SHP77 (cell line): ENCODE measurements around the gene CABLES2.

ENCODE experiments used
- DNase-seq, 2 experiments: peaks; one replicate each; lab custom pipeline; 2025; lab: John Stamatoyannopoulos, UW

CABLES2 gene

DNA sequence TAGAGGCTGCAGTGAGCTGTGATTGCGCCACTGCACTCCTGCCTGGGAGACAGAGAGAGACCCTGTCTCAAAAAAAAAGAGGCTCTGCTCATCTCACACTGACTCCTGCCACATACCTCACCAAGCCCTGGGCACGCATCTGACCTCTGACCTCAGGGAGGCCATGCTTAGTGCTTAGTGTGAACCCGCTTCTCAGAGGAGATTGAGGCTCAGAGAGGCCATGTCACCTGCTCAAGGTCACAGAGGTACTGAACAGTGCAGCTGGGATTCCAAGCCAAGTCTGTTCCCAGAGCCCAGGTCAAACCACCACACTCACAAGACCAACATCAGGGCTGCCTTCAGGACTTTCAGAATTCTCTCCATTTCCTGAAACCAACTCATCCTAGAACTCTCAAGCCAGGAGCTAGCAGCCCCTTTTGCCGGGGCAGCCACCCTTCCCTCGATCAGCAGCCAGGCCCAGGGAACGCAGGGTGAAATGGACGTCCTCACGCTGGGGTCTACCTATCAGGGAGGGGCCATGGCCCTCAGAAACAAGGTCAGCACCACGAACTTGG, 2.9 kb downstream of the CABLES2 start:
- no peak for DNase-seq

DNA sequence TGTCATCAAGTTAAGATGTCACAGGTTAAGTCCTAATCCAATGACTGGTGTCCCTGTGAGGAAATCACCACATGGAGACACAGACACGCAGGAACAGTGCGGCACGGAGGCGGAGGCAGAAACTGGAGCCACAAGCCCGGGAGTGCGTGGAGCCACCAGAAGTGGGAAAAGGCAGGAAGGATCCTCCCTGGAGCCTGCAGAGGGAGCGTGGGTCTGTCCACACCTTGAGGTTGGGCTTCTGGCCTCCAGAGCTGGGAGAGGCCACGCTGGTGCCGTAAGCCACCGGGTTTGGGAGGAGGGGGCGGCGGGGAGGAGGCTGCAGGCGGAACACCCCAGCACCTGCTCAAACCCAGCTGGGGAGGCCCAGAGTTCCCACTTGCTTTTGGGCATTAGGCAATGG, 3.8 kb downstream of the CABLES2 start:
- no peak for DNase-seq

DNA sequence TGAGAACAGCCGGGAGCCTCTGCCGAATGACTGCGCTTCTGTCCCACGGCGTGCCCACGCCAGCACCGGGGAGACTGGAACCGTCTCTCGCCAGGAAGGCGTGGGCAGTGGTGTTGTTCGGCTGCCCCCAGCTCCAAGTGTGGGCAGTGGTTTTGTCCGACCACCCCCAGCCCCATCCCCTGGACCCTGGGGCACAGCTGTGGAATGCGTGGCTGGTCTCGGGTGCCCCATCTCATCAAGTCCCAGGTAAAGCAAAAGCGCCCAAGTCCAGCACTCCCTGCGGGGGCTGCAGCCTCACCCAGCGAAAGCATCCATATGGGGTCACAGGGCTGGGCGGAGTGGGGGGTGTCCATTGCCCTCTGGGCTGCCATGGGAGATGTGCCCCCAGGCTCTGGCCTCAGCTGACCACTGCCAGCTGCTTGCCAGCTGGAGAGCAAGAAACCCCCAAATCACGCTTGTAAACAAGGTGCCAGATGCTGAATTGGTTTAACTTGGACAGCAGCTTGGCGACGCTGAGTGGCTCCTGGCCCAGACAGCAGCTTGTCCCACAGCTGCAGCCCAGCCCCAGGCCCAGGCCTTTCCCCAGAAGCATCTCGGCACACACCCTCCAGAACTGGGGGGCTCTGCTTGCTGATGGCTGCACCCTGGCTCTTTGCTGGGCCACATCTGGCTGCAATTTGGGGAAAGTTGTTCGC, 4.5 kb downstream of the CABLES2 start:
- DNase-seq: no peak

DNA sequence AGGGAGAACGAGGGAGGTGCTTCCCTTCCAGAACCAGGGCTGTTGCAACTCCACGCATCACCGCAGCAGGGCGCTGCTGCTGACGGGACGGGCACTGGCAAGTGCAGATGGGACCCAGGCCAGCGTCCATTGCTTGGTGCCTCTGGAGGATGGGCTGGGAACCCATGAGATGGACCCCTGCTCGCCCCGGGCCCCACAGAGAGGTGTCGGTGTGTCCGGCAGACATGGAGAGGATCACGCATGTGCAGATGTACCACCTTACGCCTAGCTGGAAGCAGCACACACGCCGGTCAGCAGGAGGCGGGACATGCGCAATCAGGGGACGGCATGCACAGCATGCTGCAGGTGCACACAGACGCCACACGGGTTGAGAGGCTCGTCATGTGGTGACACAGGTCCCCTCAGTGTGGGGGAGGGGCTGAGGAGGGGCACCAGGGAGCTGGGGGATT, 5.7 kb downstream of the CABLES2 start:
- no peak for DNase-seq

DNA sequence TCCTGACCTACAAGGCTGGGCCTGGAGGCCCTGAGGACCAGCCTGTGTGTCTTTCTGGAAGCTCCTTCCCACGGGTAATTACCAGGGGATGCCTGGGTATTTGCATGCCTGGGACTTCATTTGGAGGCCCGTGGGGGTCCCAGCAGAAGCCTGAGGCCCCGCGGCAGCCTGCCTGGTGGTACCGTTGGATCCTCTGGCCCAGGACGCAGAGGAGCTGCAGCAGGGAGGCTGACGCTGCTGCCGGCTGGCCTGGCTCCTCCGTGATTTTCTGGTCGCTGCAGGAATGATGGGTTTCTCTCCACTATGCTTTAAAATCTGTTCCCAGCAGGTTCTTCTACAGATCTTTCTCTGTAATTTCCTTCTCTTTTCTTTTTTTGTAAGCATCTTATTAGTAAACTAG, 6.5 kb downstream of the CABLES2 start:
- no peak for DNase-seq

DNA sequence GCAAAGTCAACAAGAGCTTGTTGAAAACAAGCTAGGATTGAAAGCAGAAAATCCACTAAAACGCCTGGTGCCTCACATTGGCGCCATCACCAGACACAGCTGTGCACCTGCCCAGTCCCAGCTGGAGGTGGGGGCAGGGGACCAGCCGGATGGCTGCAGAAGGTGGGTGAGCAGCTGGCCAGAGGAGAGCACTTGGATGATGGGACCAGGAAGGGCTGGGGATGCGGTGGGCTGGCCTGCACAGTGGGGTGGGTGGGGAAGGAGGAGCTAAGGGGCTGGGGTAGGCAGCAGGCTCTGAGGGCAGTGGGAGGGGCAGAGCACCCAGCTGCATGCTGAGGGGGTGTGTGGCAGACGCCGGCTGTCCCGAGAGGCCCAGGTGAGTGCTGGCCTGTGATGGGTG, 7.1 kb downstream of the CABLES2 start:
- DNase-seq: peak; percentile 85 to 92

DNA sequence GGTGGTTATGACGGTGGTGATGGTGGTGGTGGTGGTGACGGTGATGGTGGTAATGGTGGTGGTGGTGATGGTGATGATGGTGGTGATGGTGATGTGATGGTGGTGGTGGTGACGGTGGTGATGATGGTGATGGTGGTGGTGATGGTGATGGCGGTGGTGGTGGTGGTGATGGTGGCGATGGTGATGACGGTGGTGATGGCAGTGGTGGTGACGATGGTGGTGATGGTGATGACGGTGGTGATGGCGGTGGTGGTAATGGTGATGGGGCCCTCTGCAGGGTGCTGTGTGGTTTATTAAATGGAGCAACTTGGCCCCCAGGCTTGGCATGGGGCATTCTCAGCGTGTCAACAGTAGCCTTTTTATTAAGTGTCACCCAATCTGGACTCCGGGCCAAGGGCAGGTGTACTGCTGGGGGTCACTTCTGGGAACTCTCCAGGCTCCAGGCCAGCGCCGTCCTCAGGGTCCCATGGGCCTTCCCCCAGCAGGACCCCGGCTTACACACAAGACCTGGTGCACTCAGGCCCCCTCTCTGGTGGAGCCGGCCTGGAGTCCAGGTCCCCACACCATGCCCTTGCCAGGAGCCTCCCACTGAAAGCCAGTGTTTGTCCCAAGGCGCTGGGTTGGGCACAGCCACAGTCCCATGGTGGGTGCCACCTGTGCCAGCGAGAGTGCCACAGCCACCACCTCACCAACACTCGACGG, 8.8 kb downstream of the CABLES2 start:
- no peak for DNase-seq

DNA sequence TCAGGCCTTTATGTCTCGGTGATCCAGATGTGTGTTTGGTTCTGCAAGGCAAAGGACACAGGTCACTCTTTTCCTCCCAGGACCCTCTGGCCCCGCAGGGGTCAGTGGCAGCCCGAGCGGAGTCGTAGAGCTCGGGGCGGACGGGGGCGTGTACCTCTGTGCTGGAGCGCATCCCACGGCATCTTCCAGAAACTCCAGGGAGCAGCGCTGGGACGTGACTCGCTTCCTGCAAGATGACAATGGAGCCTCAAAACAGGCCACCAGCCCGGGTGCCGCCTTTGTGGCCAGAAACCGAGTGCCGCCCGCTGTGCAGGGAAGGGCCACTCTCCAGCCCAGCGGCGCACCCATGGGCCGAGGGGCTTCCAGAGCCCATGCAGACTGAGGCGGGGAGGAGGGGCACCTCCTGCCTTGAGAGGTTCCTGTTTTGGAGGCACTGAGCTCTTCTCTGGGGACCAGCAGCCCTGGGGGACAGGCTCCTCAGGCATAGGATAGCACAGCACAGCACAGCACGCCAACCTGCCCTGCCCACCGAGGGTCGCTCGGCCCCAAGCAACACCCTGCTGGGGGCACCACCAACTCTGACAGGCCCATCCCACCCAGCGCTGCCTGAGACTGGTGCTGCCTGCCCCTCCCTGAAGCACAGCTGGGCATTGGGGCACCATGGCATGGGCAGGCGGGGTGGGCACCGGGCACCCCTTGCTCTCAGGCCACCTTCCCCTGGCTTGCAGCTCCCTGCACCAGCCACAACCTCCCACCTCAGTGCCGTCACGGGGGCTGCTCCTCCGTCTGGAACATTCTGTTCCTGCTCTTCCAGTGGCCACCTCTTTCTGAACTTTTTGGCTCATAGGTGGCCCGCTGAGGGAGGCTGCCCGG, 10.5 kb downstream of the CABLES2 start:
- DNase-seq: no peak

DNA sequence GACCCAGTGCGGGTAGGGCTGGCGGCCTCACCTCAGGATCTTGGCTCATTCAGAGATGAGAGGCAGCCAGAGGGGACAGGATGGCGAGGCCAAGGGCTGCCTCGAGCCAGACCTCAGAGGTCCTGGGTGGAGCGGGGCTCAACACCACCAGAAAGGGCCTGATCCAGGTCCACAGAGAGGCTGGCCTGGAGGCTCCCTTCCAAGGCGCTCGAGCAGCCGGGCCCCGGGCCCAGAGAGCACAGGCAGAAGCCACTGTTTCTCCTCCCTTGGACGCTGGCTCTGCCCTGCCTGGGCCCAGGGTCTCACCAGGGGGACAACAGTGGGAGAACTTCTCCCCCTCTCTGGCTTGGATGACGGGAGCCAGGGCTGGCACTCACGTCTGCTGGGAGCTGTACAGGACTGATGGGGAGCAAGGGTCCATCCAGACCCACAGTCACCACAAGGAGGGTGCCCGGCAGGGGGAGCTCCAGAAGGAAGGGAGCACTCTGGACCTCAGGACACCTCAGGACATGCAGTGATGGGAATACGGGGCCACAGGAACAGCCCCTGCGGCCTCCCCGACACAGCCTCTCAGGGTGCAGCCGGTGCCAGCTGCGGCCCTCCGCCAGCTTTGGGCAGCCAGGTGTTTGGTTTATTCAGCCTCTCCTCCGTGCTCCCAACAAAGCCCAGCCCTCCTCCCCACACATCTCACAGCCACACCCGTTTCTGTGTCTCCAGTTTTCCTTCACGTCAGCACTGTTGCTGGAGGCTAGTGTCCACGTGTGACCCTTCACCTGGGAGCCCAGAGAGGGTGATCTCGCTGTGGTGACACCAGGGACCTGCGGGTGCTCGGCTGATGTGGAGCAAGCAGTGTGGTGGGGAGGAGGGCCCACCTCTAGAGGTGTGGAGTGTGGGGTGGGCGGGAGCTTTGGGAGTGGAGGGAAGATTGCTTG, 11.5 kb downstream of the CABLES2 start:
- no peak for DNase-seq

DNA sequence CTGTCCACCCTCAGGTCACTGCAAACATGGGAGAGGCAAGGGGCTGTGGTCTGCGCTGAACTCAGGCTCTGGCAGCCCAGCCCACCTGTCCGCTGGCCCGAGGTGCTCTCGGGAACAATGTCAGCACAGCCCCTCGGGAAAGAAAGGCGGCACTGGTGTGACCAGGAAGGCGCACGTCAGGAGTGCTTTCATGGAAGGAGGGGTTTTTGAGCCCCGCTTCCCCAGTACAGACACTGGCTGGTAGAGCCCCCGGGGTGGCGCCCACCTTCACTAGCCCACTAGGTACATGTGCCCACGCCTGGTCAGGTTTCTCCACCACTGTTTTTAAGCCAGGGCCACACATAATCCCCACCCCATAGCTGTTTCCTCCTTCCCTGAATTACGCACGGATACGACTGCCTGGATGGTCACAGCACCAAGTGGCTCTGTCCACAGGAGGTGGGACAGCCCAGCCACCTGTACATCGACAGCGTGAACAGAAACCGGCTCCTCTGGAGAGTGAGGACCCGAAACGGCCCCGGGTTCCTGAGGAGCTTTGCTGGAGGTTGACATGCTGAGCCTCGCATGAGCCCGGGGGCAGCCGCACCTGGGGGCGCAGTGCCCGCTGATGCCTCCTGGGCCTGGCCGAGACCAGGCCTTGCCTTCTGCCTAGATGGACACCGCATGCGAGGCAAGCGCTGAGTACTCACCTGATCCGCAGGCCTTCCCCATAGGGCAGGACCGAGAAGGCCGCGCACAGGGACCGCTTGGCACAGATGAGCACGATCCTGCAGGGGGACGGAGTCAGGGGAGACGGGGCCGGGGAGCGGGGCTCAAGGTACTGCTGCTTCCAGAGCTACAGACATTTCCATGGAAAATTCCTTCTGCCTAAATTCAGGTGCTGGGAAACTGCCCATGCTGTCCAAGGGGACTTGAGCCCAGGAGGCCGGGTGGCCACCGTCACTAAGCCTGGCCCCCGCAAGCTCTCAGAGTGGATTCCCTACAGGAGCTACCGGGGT, 12.5 kb downstream of the CABLES2 start:
- no peak for DNase-seq

DNA sequence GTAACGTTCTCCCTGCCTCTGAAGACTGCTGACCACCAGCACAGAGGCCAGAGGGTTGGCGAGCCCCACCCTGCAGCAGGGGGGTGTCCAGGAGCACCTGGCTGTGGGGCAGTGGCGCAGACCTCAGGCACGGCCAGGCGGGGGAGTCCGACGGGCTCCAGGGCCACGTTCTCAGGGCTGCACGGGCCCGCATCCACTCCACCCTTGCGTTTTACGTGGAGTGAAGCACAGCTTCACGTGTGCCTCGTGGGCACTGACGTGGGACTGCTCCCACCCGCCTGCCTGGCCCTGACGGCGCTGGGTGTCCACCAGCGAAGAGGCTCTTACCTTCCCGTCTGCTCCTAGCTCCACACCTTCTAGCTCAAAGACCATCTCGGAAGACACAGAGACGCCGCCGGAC, 13.3 kb downstream of the CABLES2 start:
- DNase-seq: no peak

DNA sequence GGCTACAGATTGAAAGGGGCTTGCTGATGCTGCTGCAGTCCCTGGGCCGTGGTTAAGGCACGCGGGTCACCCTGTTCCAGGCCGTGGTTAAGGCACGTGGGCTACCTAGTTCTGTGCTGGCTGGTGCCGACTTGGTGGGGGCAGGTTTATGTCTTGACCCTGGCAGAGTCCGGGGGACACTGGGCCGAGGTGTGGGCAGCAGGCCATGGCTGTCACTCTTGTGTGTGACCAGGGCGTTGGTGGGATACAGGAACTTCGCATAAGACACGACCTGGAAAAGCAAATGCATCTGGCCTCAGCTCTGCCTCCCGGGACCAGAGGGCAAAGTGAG, 13.8 kb downstream of the CABLES2 start:
- no peak for DNase-seq

DNA sequence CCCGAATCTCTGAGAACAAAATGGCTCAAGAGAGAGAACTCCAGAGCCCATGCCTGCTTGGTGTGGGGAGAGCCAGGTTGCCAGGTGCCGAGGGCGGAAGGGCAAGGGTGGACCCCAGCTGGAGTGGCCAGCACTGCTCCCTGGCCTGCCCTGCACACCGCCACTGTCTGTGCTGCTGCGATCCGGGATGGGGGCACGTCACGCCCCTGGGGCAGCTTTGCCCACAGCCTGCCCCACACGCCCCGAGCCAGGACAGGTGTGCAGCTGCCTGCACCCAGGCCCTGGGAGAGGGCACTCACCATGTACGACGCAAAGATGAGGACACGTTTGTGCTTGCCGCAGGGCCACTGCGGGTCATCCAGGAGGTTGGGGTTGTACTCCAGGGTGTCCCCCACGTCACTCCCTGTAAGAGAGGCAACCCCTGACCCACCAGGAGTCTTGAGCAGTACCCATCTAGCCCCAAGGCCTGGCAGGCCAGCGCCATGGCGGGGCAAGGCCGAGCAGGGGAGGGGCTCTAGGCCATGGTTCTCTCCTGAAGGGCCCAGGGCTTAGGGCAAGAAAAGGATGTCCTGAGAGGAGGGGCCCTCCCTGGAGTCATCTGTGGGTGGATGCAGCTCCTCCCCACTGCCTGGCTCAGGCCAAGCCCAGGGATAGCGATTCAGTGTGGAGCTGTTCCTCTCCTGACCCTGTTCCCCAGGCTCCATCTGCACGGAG, 14.3 kb downstream of the CABLES2 start:
- DNase-seq: no peak

DNA sequence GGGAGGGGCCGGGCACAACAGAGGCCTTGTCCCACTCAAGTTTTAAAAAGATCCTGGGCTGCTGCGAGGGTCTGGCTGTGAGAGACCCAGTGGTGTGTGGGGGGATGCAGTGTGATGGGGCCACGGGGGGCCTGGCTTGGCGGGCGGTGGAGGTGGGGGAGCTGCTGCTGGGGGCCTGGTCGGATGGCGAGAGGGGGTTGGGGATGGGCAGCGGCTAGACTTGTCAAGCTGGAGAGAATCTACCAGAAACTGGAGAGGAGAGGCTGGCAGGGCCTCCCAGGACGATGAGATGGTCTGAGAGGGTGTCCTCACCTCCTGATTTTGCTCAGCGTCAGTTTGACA, 15.0 kb downstream of the CABLES2 start:
- no peak for DNase-seq

DNA sequence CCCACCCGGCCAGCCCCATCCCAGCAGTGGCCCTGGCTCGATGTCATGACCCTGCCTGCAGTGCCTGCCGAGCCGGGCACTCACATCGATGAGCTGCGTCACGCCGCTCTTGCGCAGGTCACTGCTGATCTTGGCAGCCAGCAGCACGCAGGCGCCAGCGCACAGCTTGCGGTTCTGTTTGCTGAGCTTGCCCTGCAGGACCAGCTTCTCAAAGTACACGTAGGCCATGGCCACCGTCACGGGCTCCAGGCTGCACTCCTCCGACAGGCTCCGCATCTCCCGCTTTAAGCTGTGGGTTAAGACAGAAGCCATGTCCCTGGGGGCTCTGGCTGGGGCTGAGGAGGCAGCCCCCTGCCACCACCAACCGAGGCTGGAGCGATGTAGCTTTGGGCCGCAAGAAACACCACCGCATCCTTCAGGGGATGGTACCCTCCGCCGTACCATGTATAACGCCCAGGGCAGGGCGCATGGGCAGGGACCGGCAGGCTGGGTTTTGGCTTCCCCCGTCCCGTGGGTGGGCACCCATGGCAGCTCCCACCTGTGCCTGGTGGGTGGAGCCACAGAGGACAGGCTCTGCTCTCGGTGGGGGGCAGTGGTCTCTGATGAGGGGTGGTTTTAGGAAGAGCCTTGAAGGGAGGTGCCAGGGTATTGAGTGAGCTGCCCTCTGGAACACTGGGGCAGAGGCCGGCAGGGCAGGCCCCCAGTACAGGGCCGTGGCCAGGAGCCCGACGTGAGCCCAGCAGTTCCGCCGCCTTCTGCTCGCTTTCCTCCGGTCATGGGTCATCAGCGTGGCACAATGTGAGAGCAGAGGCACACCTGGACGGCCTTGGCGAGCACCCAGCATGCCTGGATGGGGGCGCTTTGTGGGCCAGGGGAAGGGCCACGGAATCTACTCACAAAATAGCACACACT, 15.7 kb downstream of the CABLES2 start:
- no peak for DNase-seq

DNA sequence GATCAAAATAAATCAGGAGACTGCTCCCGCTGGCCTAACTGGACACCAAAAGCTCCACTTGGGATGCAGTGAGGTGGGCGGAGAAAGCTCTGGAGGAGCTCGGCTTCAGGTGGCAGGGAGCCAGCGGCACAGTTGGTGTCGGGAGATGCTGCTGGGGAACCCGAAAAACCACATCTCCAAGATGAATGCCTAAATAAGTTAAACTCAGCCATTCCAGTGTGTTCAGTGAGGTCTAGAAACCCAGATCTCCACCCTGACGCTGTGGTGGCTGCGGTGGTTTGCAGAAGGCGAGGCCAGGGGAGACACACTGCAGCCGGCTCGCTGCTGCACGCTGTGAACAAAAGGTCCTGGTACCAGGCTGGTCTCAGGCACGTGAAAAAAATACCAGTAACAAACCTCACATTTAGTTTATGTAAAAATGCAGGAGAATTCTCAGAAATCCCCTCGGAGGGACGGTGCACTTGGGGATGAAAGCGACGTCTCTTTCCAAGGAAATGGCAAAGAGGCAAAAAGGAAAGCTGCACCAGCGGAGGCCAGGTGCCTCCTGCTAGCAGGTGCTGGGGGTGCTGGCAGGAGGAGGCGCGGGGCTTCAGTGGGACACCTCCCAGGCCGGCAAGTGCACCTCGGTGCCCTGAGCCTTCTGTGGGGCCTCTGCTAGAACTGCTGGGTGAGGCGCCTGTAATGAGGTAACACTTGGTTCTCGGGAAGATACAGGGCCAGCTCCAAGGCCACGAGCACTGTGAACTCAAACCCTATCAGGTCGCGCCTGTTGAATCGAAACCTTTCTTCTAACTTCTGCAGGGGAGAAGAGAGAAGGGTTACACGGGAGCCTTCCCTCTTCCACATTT, 16.5 kb downstream of the CABLES2 start:
- DNase-seq: no peak

DNA sequence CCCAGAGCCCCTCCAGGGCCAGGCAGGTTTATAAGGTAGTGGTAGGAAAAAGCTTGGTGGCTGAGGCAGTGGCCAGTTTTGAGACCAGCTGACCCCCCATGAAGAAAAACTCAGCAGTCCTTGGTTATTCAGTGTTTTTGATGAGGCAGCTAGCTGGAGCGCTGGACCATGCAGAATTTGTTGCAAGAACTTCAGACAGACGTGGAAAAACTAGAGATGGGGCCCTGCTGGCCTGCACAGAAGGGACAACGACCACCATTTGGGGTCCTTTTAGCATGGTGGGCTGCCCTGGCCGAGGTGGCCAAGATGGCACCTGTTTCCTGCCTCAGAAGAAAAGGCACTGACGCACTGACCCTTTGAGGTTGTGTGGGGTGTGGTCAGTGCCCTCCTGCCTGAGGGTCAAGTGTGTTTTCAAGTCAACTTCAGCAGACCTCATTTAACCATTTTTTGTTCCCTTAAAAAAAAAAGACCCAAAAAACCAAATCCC, 17.4 kb downstream of the CABLES2 start:
- DNase-seq: no peak
